H1 (cell line): ENCODE results near the gene TEAD1. TPM values are rescaled to one million over a fixed set of nuclear protein-coding genes. Genes with fewer than 3 reads are reported as not detected.

Experiments
- CTCF ChIA-PET: fragments of 300-600 bp; sonication (Branson Sonifier 250); formaldehyde crosslinking; loops from one replicate; lab custom pipeline; 2021; ENCODE audit not compliant: partially characterized antibody; lab: Charles Lee
- POLR2A ChIA-PET: fragments of 300-600 bp; sonication (Branson Sonifier 250); formaldehyde crosslinking; loops from one replicate; lab custom pipeline; 2021; ENCODE audit warnings: inconsistent platforms; ENCODE audit not compliant: partially characterized antibody; lab: Charles Lee
- DNase-seq, 2 experiments: peaks; one replicate each; pipeline versions ENCODE4 v3.0.0 to v3.0.0-alpha.2; 2010 to 2022; ENCODE audit warnings: low spot score in 2 of 2, low read depth in 1 of 2, mixed read lengths in 1 of 2
- FAIRE-seq: peaks from 2 replicates; lab custom pipeline; 2011; peaks lifted over from hg19 to GRCh38; lab: Jason Lieb, UNC
- H2AFZ ChIP-seq: 2 replicates; pipeline ENCODE4 v1.8.1; 2012; ENCODE audit warnings: low read length, inconsistent platforms
- H2AK5ac ChIP-seq: 2 replicates; pipeline ENCODE4 v1.6.1; 2013; ENCODE audit warnings: low read depth, low read length
- H2BK120ac ChIP-seq: replicated peaks from 2 replicates; pipeline ENCODE3; 2013; ENCODE audit warnings: low read depth, low read length, inconsistent platforms
- H2BK12ac ChIP-seq: 2 replicates; pipeline ENCODE4 v1.6.1; 2013; ENCODE audit warnings: low read depth, low read length
- H2BK15ac ChIP-seq: 2 replicates; pipeline ENCODE4 v1.6.1; 2013; ENCODE audit warnings: low read length
- H2BK20ac ChIP-seq: 2 replicates; pipeline ENCODE4 v1.6.1; 2013; ENCODE audit warnings: low read length
- H2BK5ac ChIP-seq: 2 replicates; pipeline ENCODE4 v1.6.1; 2013; ENCODE audit warnings: low read depth, low read length
- H3K14ac ChIP-seq: 2 replicates; pipeline ENCODE4 v1.6.1; 2013; ENCODE audit warnings: inconsistent platforms; ENCODE audit not compliant: insufficient read length
- H3K18ac ChIP-seq: 2 replicates; pipeline ENCODE4 v1.6.1; 2013; ENCODE audit warnings: low read length; ENCODE audit errors: extremely low read depth
- H3K23ac ChIP-seq: 2 replicates; pipeline ENCODE4 v1.6.1; 2013; ENCODE audit warnings: inconsistent platforms; ENCODE audit not compliant: insufficient read length
- H3K23me2 ChIP-seq: 2 replicates; pipeline ENCODE4 v1.6.1; 2013; ENCODE audit warnings: low read depth, low read length
- H3K27ac ChIP-seq: 2 replicates; pipeline ENCODE4 v1.6.1; 2011; ENCODE audit warnings: low read depth, low read length, inconsistent platforms
- H3K27me3 ChIP-seq, 4 experiments: replicated peaks in 1 of 4; 1 replicate in 1 of 4; 2 replicates in 3 of 4; pipeline versions ENCODE4 v1.6.1 to v1.8.1; 2011 to 2013; ENCODE audit warnings: low read length in 3 of 4, mild to moderate bottlenecking in 3 of 4, inconsistent platforms in 2 of 4, mixed read lengths in 2 of 4, moderate library complexity in 1 of 4; ENCODE audit not compliant: control insufficient read depth in 3 of 4, insufficient read depth in 3 of 4; ENCODE audit errors: extremely low read depth in 1 of 4
- H3K36me3 ChIP-seq, 4 experiments: 2 replicates each; pipeline versions ENCODE4 v1.6.1 to v1.8.1; 2011 to 2013; ENCODE audit warnings: mild to moderate bottlenecking in 4 of 4, low read length in 3 of 4, moderate library complexity in 2 of 4, control low read depth in 1 of 4, inconsistent platforms in 1 of 4; ENCODE audit not compliant: insufficient read depth in 4 of 4, control insufficient read depth in 2 of 4
- H3K4ac ChIP-seq: replicated peaks from 2 replicates; pipeline ENCODE3; 2013; ENCODE audit warnings: low read length, low read depth, mixed read lengths, inconsistent platforms; ENCODE audit not compliant: insufficient read length
- H3K4me1 ChIP-seq, 4 experiments: replicated peaks in 1 of 4; 1 replicate in 1 of 4; 2 replicates in 3 of 4; pipeline versions ENCODE4 v1.6.1 to v1.8.1; 2011 to 2013; ENCODE audit warnings: low read length in 3 of 4, inconsistent platforms in 2 of 4, mixed read lengths in 1 of 4; ENCODE audit not compliant: insufficient read depth in 4 of 4, control insufficient read depth in 3 of 4
- H3K4me2 ChIP-seq, 2 experiments: 2 replicates each; pipeline versions ENCODE4 v1.6.1 to v1.8.1; 2011 to 2013; ENCODE audit warnings: low read depth in 2 of 2, low read length in 2 of 2, control low read depth in 1 of 2, inconsistent platforms in 1 of 2, mild to moderate bottlenecking in 1 of 2; ENCODE audit not compliant: insufficient read depth in 1 of 2
- H3K4me3 ChIP-seq, 4 experiments: fragments of 200-600, 300-600 bp in 1 of 4; sonication (generic), shearing (Covaris generic), sonication (Bioruptor Twin) in 1 of 4; 2 replicates each; pipeline versions ENCODE4 v1.5.1 to v1.8.1; 2011 to 2016; ENCODE audit warnings: low read length in 4 of 4, low read depth in 3 of 4, control low read depth in 2 of 4, inconsistent platforms in 2 of 4, mild to moderate bottlenecking in 2 of 4, mixed read lengths in 1 of 4, moderate library complexity in 1 of 4; ENCODE audit not compliant: insufficient read depth in 2 of 4; ENCODE audit errors: extremely low read depth in 1 of 4
- H3K56ac ChIP-seq: replicated peaks from 2 replicates; pipeline ENCODE3; 2013; ENCODE audit warnings: low read depth, mild to moderate bottlenecking, mixed read lengths, low read length, inconsistent platforms; ENCODE audit not compliant: insufficient read length
- H3K79me1 ChIP-seq: 2 replicates; pipeline ENCODE4 v1.6.1; 2013; ENCODE audit warnings: low read depth, low read length, control low read depth
- H3K79me2 ChIP-seq, 2 experiments: 2 replicates each; pipeline versions ENCODE4 v1.6.1 to v1.8.1; 2012 to 2013; ENCODE audit warnings: low read length in 2 of 2, mild to moderate bottlenecking in 2 of 2, inconsistent platforms in 1 of 2; ENCODE audit not compliant: insufficient read depth in 2 of 2, control insufficient read depth in 1 of 2
- H3K9ac ChIP-seq, 4 experiments: replicated peaks in 1 of 4; 1 replicate in 1 of 4; 2 replicates in 3 of 4; pipeline versions ENCODE4 v1.6.1 to v1.8.1; 2011 to 2013; ENCODE audit warnings: low read depth in 3 of 4, low read length in 3 of 4, control low read depth in 2 of 4, mild to moderate bottlenecking in 2 of 4, moderate library complexity in 2 of 4, inconsistent platforms in 1 of 4; ENCODE audit errors: extremely low read depth in 1 of 4
- H3K9me3 ChIP-seq, 2 experiments: 2 replicates each; pipeline versions ENCODE4 v1.6.1 to v1.8.1; 2012 to 2013; ENCODE audit warnings: mild to moderate bottlenecking in 2 of 2, moderate library complexity in 2 of 2, control low read depth in 1 of 2, inconsistent platforms in 1 of 2, low read depth in 1 of 2, low read length in 1 of 2, mixed read lengths in 1 of 2; ENCODE audit not compliant: insufficient read depth in 2 of 2
- H4K20me1 ChIP-seq, 2 experiments: replicated peaks in 1 of 2; 2 replicates each; pipeline versions ENCODE3 to v1.8.1; 2011 to 2013; ENCODE audit warnings: inconsistent platforms in 2 of 2, low read length in 2 of 2, mild to moderate bottlenecking in 1 of 2; ENCODE audit not compliant: insufficient read depth in 2 of 2, control insufficient read depth in 1 of 2
- H4K5ac ChIP-seq: 2 replicates; pipeline ENCODE4 v1.6.1; 2013; ENCODE audit warnings: low read length, low read depth, mixed read lengths, inconsistent platforms; ENCODE audit not compliant: insufficient read length
- H4K8ac ChIP-seq: 2 replicates; pipeline ENCODE4 v1.8.0; 2013; ENCODE audit warnings: mild to moderate bottlenecking, moderate library complexity, low read length, inconsistent platforms; ENCODE audit not compliant: insufficient read depth; ENCODE audit errors: extremely low read depth
- H4K91ac ChIP-seq: replicated peaks from 2 replicates; pipeline ENCODE3; 2013; ENCODE audit warnings: low read length, mixed read lengths, inconsistent platforms; ENCODE audit not compliant: insufficient read length
- CBX5 ChIP-seq: fragments of 300-800, 300-1000 bp; sonication (generic); IDR thresholded peaks from 2 replicates; pipeline ENCODE4 v1.7.1; 2016; ENCODE audit warnings: antibody characterized with exemption, low read length, low read depth
- EP300 ChIP-seq, 2 experiments: IDR thresholded peaks; 1 replicate in 1 of 2; 2 replicates in 1 of 2; pipeline ENCODE4 v1.6.1; 2011 to 2012; ENCODE audit warnings: low read depth in 2 of 2, low read length in 2 of 2, mild to moderate bottlenecking in 2 of 2, borderline replicate concordance in 1 of 2, inconsistent platforms in 1 of 2, moderate library complexity in 1 of 2
- HDAC6 ChIP-seq: IDR thresholded peaks from one replicate; pipeline ENCODE4 v1.7.1; 2012; ENCODE audit warnings: low read depth, mild to moderate bottlenecking, inconsistent platforms, low read length, moderate library complexity
- JUN ChIP-seq: IDR thresholded peaks from 2 replicates; pipeline ENCODE4 v1.6.1; 2011; ENCODE audit warnings: low read depth, mild to moderate bottlenecking, improper control_type of control experiment, low read length
- JUND ChIP-seq: IDR thresholded peaks from 2 replicates; pipeline ENCODE4 v1.6.1; 2011; ENCODE audit warnings: mild to moderate bottlenecking, improper control_type of control experiment, low read length
- NANOG ChIP-seq: IDR thresholded peaks from 2 replicates; pipeline ENCODE4 v1.6.1; 2011; ENCODE audit warnings: low read length, low read depth, mild to moderate bottlenecking, inconsistent platforms; ENCODE audit not compliant: insufficient read depth, poor library complexity, severe bottlenecking
- NRF1 ChIP-seq: IDR thresholded peaks from 2 replicates; pipeline ENCODE4 v1.6.1; 2011; ENCODE audit warnings: mild to moderate bottlenecking, low read depth, low read length, improper control_type of control experiment
- POLR2AphosphoS5 ChIP-seq: IDR thresholded peaks from 2 replicates; pipeline ENCODE4 v1.6.1; 2011; ENCODE audit warnings: low read depth, low read length
- SIN3A ChIP-seq, 2 experiments: IDR thresholded peaks in 1 of 2; conservative IDR thresholded peaks in 1 of 2; 2 replicates each; pipeline ENCODE4 v1.6.1; 2011 to 2012; ENCODE audit warnings: low read length in 2 of 2, improper control_type of control experiment in 1 of 2, low read depth in 1 of 2, mild to moderate bottlenecking in 1 of 2
- TBP ChIP-seq: IDR thresholded peaks from 2 replicates; pipeline ENCODE4 v1.6.1; 2011; ENCODE audit warnings: low read depth, low read length, improper control_type of control experiment
- WGBS, 2 experiments: shearing (Covaris generic) in 1 of 2; methylation state at CpG; one replicate each; pipeline versions ENCODE4 v1.1.6 to v1.1.7; 2013 to 2015; ENCODE audit warnings: low lambda C conversion rate in 2 of 2, mixed read lengths in 2 of 2, inconsistent platforms in 1 of 2, low coverage in 1 of 2, missing lambda C conversion rate in 1 of 2; ENCODE audit not compliant: insufficient replicate concordance in 2 of 2, insufficient coverage in 1 of 2, insufficient read length in 1 of 2; ENCODE audit errors: extremely low coverage in 1 of 2, missing lambda C conversion rate in 1 of 2; 5-methylcytosine and 5-hydroxymethylcytosine counted together
- polyA plus RNA-seq, 7 experiments: library from polyadenylated mRNA; depleted of rRNA in 3 of 7; stranded (reverse) in 5 of 7; unstranded in 2 of 7; fragments of >200 nt in 5 of 7; fragments of 200-250 nt in 2 of 7; gene quantifications; 1 replicate in 5 of 7; 2 replicates in 1 of 7; 4 replicates in 1 of 7; pipeline versions ENCODE4 v1.2.1 to v1.2.3, GENCODE V29; 2011 to 2013; ENCODE audit warnings: missing spikeins in 2 of 7, mixed read lengths in 2 of 7
- total RNA-seq: library from RNA; stranded (reverse); fragmentation: NEBNext Ultra II Directional; extraction: Animal tissue kit (Norgen Biotek cat#: 25700); gene quantifications from 2 replicates; pipeline ENCODE4 v1.2.1, GENCODE V29; 2021
- TF ChIP-seq, protein P1 (sequence below), 3 experiments: IDR thresholded peaks; 1 replicate in 2 of 3; 2 replicates in 1 of 3; pipeline versions ENCODE4 v1.5.1 to v1.6.1; 2011; ENCODE audit warnings: low read length in 3 of 3, mild to moderate bottlenecking in 3 of 3, inconsistent platforms in 2 of 3, low read depth in 1 of 3, moderate library complexity in 1 of 3; ENCODE audit not compliant: insufficient read depth in 1 of 3; ENCODE audit errors: control extremely low read depth in 1 of 3

The TEAD1 gene
- total and polyA plus RNA-seq, 2 of the 8 experiments (the other 6 are each of a cell fraction or from before 2014, with no cell fraction given), result 15.6 to 67.4 TPM

DNA sequence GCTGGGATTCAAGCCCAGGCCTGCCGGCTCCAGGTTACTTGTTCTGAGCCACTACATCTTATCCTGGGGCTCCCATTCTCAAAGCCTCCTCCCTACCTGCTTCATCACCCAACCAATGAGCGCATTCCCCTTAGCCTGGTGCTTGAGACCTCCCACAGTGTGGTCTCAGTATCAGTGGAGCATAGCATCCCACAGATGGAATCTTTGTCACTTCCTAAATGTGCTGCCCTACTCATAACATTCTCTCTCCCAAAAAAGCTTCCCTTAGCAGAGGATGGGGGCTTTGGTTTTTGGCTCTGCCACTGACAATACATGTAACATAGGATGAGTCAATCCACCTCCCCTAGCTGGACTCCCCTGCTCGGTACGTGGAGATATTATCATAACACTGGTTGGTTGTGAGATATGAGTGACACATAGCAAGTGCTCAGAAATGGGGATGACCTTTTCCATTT, 28.8 kb downstream of the TEAD1 start:
- no peak overlapping the region for H3K9ac ChIP-seq
- no peak overlapping the region for H2BK12ac ChIP-seq
- H2BK5ac ChIP-seq, result no peak overlapping the region
- H3K36me3 ChIP-seq, result no peaks in the 10 kb centered on the region; a peak in 1 of 8 replicates
- no peak overlapping the region for H4K5ac ChIP-seq
- H3K27ac ChIP-seq, result no peak overlapping the region
- no peaks in the 10 kb centered on the region; the same call in 1 of the 2 replicates for H3K23me2 ChIP-seq
- H4K20me1 ChIP-seq, result peaks cover 14 to 25% of the 10 kb centered on the region in 2 experiments
- H3K18ac ChIP-seq, result no peak overlapping the region
- WGBS, 2 experiments, result 88% methylated on average over 4 of the region's 4 CpGs; no CpG with 5 or more reads in 1 of the 2 experiments
- no peak overlapping the region for H4K91ac ChIP-seq
- no peak overlapping the region for H3K4ac ChIP-seq
- H3K4me2 ChIP-seq, result no peak overlapping the region
- no peak overlapping the region for H2AFZ ChIP-seq
- peaks cover 0 to 20% (median 13%) of the 10 kb centered on the region in 4 experiments for H3K4me1 ChIP-seq
- POLR2A ChIA-PET, result no interaction called here
- no peak overlapping the region for H2AK5ac ChIP-seq
- H3K56ac ChIP-seq, result no peak overlapping the region
- H2BK20ac ChIP-seq, result no peak overlapping the region
- FAIRE-seq (no peak), DNase-seq (no peak)
- H3K14ac ChIP-seq, result no peak overlapping the region
- H3K27me3 ChIP-seq, result no peaks in the 10 kb centered on the region
- H3K9me3 ChIP-seq, result no peaks in the 10 kb centered on the region
- no peak overlapping the region for H4K8ac ChIP-seq
- peaks cover 11 to 100% of the 10 kb centered on the region in 2 experiments for H3K79me2 ChIP-seq
- H2BK120ac ChIP-seq, result no peak overlapping the region
- no peak overlapping the region for H2BK15ac ChIP-seq
- H3K79me1 ChIP-seq, result peaks cover 21% of the 10 kb centered on the region
- H3K4me3 ChIP-seq, result no peak overlapping the region
- CTCF ChIA-PET, result interaction anchor here (0.8 to 1.3 kb wide), 4 partner anchors 15 to 186 kb away, joined by 3 read pairs; no protein-coding TSS in a partner anchor
- no peak overlapping the region for H3K23ac ChIP-seq
- TF ChIP-seq TBP (no peak), HDAC6 (no peak), JUND (no peak), JUN (no peak), NANOG (no peak), POLR2AphosphoS5 (no peak), NRF1 (no peak), SIN3A (conservative IDR thresholded peaks at IDR 0.05 in 1 of 2, IDR thresholded peaks at IDR 0.05 in 1 of 2; ENCODE audit: low read depth in 1 of 2, low read length in 2 of 2) (no peak), EP300 (IDR thresholded peaks at IDR 0.05; ENCODE audit: borderline replicate concordance in 1 of 2, low read depth in 2 of 2, low read length in 2 of 2) (no peak), CBX5 (no peak)
- TF ChIP-seq, protein P1, sequence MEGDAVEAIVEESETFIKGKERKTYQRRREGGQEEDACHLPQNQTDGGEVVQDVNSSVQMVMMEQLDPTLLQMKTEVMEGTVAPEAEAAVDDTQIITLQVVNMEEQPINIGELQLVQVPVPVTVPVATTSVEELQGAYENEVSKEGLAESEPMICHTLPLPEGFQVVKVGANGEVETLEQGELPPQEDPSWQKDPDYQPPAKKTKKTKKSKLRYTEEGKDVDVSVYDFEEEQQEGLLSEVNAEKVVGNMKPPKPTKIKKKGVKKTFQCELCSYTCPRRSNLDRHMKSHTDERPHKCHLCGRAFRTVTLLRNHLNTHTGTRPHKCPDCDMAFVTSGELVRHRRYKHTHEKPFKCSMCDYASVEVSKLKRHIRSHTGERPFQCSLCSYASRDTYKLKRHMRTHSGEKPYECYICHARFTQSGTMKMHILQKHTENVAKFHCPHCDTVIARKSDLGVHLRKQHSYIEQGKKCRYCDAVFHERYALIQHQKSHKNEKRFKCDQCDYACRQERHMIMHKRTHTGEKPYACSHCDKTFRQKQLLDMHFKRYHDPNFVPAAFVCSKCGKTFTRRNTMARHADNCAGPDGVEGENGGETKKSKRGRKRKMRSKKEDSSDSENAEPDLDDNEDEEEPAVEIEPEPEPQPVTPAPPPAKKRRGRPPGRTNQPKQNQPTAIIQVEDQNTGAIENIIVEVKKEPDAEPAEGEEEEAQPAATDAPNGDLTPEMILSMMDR (IDR thresholded peaks at IDR 0.05; ENCODE audit: control extremely low read depth in 1 of 3, insufficient read depth in 1 of 3, low read depth in 1 of 3, low read length in 3 of 3), result no peak
